ENCODE results near the gene LRIT1. TPM values are rescaled to one million over a fixed set of nuclear protein-coding genes. Genes with fewer than 3 reads are reported as not detected.

The LRIT1 gene
- total RNA-seq, 1 donor from 2014 or later, result not detected

- intact Hi-C loops (cut with DNase I), result no loop called here
- TF ChIP-seq CTCF (IDR thresholded peaks at IDR 0.05), result no peak
- no peaks in the 10 kb centered on the region for H3K9me3 ChIP-seq
- DNase-seq (no peak), ATAC-seq (no peak)
- H3K4me1 ChIP-seq, result no peaks in the 10 kb centered on the region
- no peak overlapping the region for H3K27ac ChIP-seq
- no peaks in the 10 kb centered on the region for H3K36me3 ChIP-seq
- H3K4me3 ChIP-seq, result no peak overlapping the region
- H3K27me3 ChIP-seq (ENCODE audit: low read depth), result peaks cover 15% of the 10 kb centered on the region
Observed at GRCh38 chr10:84200537-84201243, 40.7 kb downstream of the LRIT1 start.

- no peak for DNase-seq
- H3K27ac ChIP-seq, result no peak overlapping the region
- ATAC-seq, result no peak
- H3K27me3 ChIP-seq (ENCODE audit: low read depth), result peaks cover 38% of the 10 kb centered on the region
- H3K9me3 ChIP-seq, result no peaks in the 10 kb centered on the region
- no peak overlapping the region for H3K4me3 ChIP-seq
- TF ChIP-seq CTCF (IDR thresholded peaks at IDR 0.05), result no peak
- intact Hi-C loops (cut with DNase I), result no loop called here
- H3K4me1 ChIP-seq, result peaks cover 13% of the 10 kb centered on the region
- H3K36me3 ChIP-seq, result no peaks in the 10 kb centered on the region
Observed at GRCh38 chr10:84198206-84198915, 43.0 kb downstream of the LRIT1 start.

GRCh38 chr10:84197643-84198042, 43.7 kb downstream of the LRIT1 start:
- DNase-seq, result no peak
- no peak for TF ChIP-seq CTCF (IDR thresholded peaks at IDR 0.05)
- peaks cover 43% of the 10 kb centered on the region for H3K27me3 ChIP-seq (ENCODE audit: low read depth)
- no peaks in the 10 kb centered on the region for H3K36me3 ChIP-seq
- ATAC-seq, result no peak
- H3K4me3 ChIP-seq, result no peak overlapping the region
- H3K9me3 ChIP-seq, result no peaks in the 10 kb centered on the region
- no peak overlapping the region for H3K27ac ChIP-seq
- intact Hi-C loops (cut with DNase I), result no loop called here
- H3K4me1 ChIP-seq, result peaks cover 13% of the 10 kb centered on the region

GRCh38 chr10:84196941-84197340, 44.4 kb downstream of the LRIT1 start:
- ATAC-seq (no peak), DNase-seq (no peak)
- TF ChIP-seq CTCF (IDR thresholded peaks at IDR 0.05), result no peak
- Histone ChIP-seq H3K4me3 (no peak overlapping the region), H3K4me1 (peaks cover 13% of the 10 kb centered on the region), H3K27ac (no peak overlapping the region), H3K27me3 (ENCODE audit: low read depth) (peaks cover 43% of the 10 kb centered on the region), H3K36me3 (no peaks in the 10 kb centered on the region), H3K9me3 (no peaks in the 10 kb centered on the region)
- intact Hi-C loops (cut with DNase I), result no loop called here

GRCh38 chr10:84196083-84196482, 45.3 kb downstream of the LRIT1 start:
- ATAC-seq, result no peak
- H3K27me3 ChIP-seq (ENCODE audit: low read depth), result peaks cover 43% of the 10 kb centered on the region
- TF ChIP-seq CTCF (IDR thresholded peaks at IDR 0.05), result no peak
- no peak overlapping the region for H3K4me3 ChIP-seq
- DNase-seq, result no peak
- intact Hi-C loops (cut with DNase I), result no loop called here
- no peaks in the 10 kb centered on the region for H3K36me3 ChIP-seq
- H3K9me3 ChIP-seq, result no peaks in the 10 kb centered on the region
- no peak overlapping the region for H3K27ac ChIP-seq
- H3K4me1 ChIP-seq, result peaks cover 13% of the 10 kb centered on the region

Measured in lower lobe of right lung (tissue), 2 donors.